ENCODE data around the gene EXTL1.

The EXTL1 gene

GRCh38 chr1:25997828-25998761, 23.5 kb upstream of the EXTL1 start, which contains the start of gene PAFAH2:
Gene PAFAH2 (minus strand): TSS chr1:25998063. CDS start chr1:25990816, 7,247 bp downstream.
- peak; percentile 96 for DNase-seq

- no peak for DNase-seq
Measured at GRCh38 chr1:25999041-25999800, 22.4 kb upstream of the EXTL1 start.

GRCh38 chr1:26003262-26003661, 18.3 kb upstream of the EXTL1 start:
- DNase-seq = no peak

GRCh38 chr1:26003756-26004155, 17.8 kb upstream of the EXTL1 start:
- DNase-seq = no peak

GRCh38 chr1:26005434-26006105, 16.0 kb upstream of the EXTL1 start:
- no peak for DNase-seq

- no peak for DNase-seq
Measured at GRCh38 chr1:26006710-26007109, 14.9 kb upstream of the EXTL1 start.

GRCh38 chr1:26009796-26010447, 11.7 kb upstream of the EXTL1 start:
- DNase-seq = no peak

- DNase-seq = no peak
Measured at GRCh38 chr1:26010825-26011224, 10.8 kb upstream of the EXTL1 start.

GRCh38 chr1:26012864-26013263, 8.7 kb upstream of the EXTL1 start:
- no peak for DNase-seq

- no peak for DNase-seq
Measured at GRCh38 chr1:26014179-26014578, 7.4 kb upstream of the EXTL1 start.

- no peak for DNase-seq
Measured at GRCh38 chr1:26015358-26015757, 6.2 kb upstream of the EXTL1 start.

GRCh38 chr1:26016258-26016952, 5.2 kb upstream of the EXTL1 start:
- DNase-seq = no peak

GRCh38 chr1:26016953-26017545, 4.5 kb upstream of the EXTL1 start:
- no peak for DNase-seq

GRCh38 chr1:26017606-26018005, 4.0 kb upstream of the EXTL1 start:
- DNase-seq = no peak

GRCh38 chr1:26019641-26020315, 1.8 kb upstream of the EXTL1 start:
- no peak for DNase-seq

- DNase-seq = no peak
Measured at GRCh38 chr1:26020330-26020768, 1.2 kb upstream of the EXTL1 start.

- no peak for DNase-seq
Measured at GRCh38 chr1:26020941-26021646, 481 bp upstream of the EXTL1 start.

- no peak for DNase-seq
Measured at GRCh38 chr1:26022404-26022779, 817 bp downstream of the EXTL1 start.

- DNase-seq = no peak
Measured at GRCh38 chr1:26023009-26023408, 1.4 kb downstream of the EXTL1 start.

- no peak for DNase-seq
Measured at GRCh38 chr1:26023826-26024225, 2.3 kb downstream of the EXTL1 start.

Data from NCI-H1436 treated with DMSO at 0.1 percent for 48 hours (cell line).